K562 (cell line): ENCODE data around the gene COQ10B.

ENCODE experiments used
- CTCF ChIP-seq, 3 experiments: IDR thresholded peaks in 2 of 3; conservative IDR thresholded peaks in 1 of 3; 2 replicates each; pipeline ENCODE4 v1.5.1; 2011 to 2012; ENCODE audit warnings: low read length in 3 of 3, mild to moderate bottlenecking in 3 of 3, control low read depth in 2 of 3, improper control_type of control experiment in 1 of 3, inconsistent platforms in 1 of 3, low read depth in 1 of 3, mixed read lengths in 1 of 3, moderate library complexity in 1 of 3; ENCODE audit not compliant: insufficient read depth in 2 of 3
- FOS ChIP-seq: IDR thresholded peaks from 3 replicates; pipeline ENCODE4 v1.6.1; 2011; ENCODE audit not compliant: insufficient read length; ENCODE audit errors: extremely low read depth
- FOXM1 ChIP-seq, 2 experiments: fragments of 450-650 bp in 1 of 2; sonication (generic) in 1 of 2; formaldehyde crosslinking in 1 of 2; IDR thresholded peaks; 2 replicates each; pipeline versions ENCODE4 v1.6.1 to v1.9.0; 2017 to 2022; ENCODE audit warnings: low read depth in 2 of 2, mild to moderate bottlenecking in 2 of 2, missing genetic modification reagents in 1 of 2, moderate library complexity in 1 of 2
- GABPA ChIP-seq: fragments of 200-800 bp; sonication (Bioruptor generic); conservative IDR thresholded peaks from 2 replicates; pipeline ENCODE4 v1.6.1; 2016; ENCODE audit warnings: low read depth, missing genetic modification characterization, missing compliant biosample characterization
- MAFG ChIP-seq: fragments of 450-650 bp; conservative IDR thresholded peaks from 2 replicates; pipeline ENCODE4 v1.6.1; 2016; ENCODE audit warnings: missing genetic modification characterization, missing compliant biosample characterization
- SP2 ChIP-seq: IDR thresholded peaks from 2 replicates; pipeline ENCODE4 v1.6.1; 2011; ENCODE audit warnings: mild to moderate bottlenecking, low read depth, low read length, moderate library complexity; ENCODE audit not compliant: poor library complexity, severe bottlenecking; ENCODE audit errors: extremely low read depth
- TEAD2 ChIP-seq: fragments of 450-650 bp; IDR thresholded peaks from 2 replicates; pipeline ENCODE4 v1.6.1; 2016; ENCODE audit warnings: missing genetic modification characterization, control low read depth, missing compliant biosample characterization
- ZBTB49 ChIP-seq: sonication (generic); formaldehyde crosslinking; IDR thresholded peaks from 2 replicates; pipeline ENCODE4 v1.8.0; 2022; ENCODE audit warnings: missing genetic modification reagents, mild to moderate bottlenecking, borderline replicate concordance
- ZSCAN29 ChIP-seq: fragments of 450-650 bp; IDR thresholded peaks from 2 replicates; pipeline ENCODE4 v1.6.1; 2017
- TF ChIP-seq, protein P1 (sequence below): sonication (generic); formaldehyde crosslinking; IDR thresholded peaks from 2 replicates; pipeline ENCODE4 v1.9.0; 2022; ENCODE audit warnings: mild to moderate bottlenecking, missing genetic modification reagents
- TF ChIP-seq, protein P2 (sequence below): fragments of 450-650 bp; formaldehyde crosslinking; IDR thresholded peaks from 2 replicates; pipeline ENCODE4 v1.4.0; 2020; ENCODE audit warnings: mild to moderate bottlenecking, moderate library complexity
- TF ChIP-seq, protein P3 (sequence below): fragments of 250-450 bp; sonication (Bioruptor Pico); IDR thresholded peaks from 2 replicates; pipeline ENCODE4 v1.5.0; 2021

- TF ChIP-seq CTCF (IDR thresholded peaks at IDR 0.05 in 2 of 3, conservative IDR thresholded peaks at IDR 0.05 in 1 of 3; ENCODE audit: insufficient read depth in 2 of 3, low read depth in 1 of 3, low read length in 3 of 3) (no peak), SP2 (no peak), MAFG (tag) (no peak), TEAD2 (tag) (no peak), ZBTB49 (no peak), FOXM1 (IDR thresholded peaks at IDR 0.05; ENCODE audit: low read depth) (no peak), FOXM1 (CRISPR knock-in tag; IDR thresholded peaks at IDR 0.05; ENCODE audit: low read depth) (no peak), FOS (no peak), GABPA (no peak), ZSCAN29 (no peak)
- TF ChIP-seq, protein P1, sequence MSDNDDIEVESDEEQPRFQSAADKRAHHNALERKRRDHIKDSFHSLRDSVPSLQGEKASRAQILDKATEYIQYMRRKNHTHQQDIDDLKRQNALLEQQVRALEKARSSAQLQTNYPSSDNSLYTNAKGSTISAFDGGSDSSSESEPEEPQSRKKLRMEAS (CRISPR knock-in tag): no peak
- TF ChIP-seq, protein P2, sequence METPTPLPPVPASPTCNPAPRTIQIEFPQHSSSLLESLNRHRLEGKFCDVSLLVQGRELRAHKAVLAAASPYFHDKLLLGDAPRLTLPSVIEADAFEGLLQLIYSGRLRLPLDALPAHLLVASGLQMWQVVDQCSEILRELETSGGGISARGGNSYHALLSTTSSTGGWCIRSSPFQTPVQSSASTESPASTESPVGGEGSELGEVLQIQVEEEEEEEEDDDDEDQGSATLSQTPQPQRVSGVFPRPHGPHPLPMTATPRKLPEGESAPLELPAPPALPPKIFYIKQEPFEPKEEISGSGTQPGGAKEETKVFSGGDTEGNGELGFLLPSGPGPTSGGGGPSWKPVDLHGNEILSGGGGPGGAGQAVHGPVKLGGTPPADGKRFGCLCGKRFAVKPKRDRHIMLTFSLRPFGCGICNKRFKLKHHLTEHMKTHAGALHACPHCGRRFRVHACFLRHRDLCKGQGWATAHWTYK (CRISPR knock-in tag): no peak
- TF ChIP-seq, protein P3, sequence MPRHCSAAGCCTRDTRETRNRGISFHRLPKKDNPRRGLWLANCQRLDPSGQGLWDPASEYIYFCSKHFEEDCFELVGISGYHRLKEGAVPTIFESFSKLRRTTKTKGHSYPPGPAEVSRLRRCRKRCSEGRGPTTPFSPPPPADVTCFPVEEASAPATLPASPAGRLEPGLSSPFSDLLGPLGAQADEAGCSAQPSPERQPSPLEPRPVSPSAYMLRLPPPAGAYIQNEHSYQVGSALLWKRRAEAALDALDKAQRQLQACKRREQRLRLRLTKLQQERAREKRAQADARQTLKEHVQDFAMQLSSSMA (CRISPR knock-in tag): no peak
Observed at GRCh38 chr2:197419438-197419837, 33.9 kb upstream of the COQ10B start.
